Keratinocyte (primary cell): Measurements from ENCODE around the gene SMYD3. TPM values are rescaled to one million over a fixed set of nuclear protein-coding genes. Genes with fewer than 3 reads are reported as not detected.
A peak's percentile ranks its signal among the peaks of the same experiment; 100 is the strongest.

ENCODE experiments used
- DNase-seq: peaks from one replicate; pipeline ENCODE4 v3.0.0-alpha.2; 2011; ENCODE audit warnings: low read depth, missing footprints, low spot score
- FAIRE-seq: peaks from 2 replicates; lab custom pipeline; 2011; peaks lifted over from hg19 to GRCh38; lab: Jason Lieb, UNC
- H2AFZ ChIP-seq: 2 replicates; pipeline ENCODE4 v1.6.0; 2012; ENCODE audit warnings: low read length, control low read depth, inconsistent platforms; ENCODE audit not compliant: control insufficient read depth
- H3K27ac ChIP-seq: 2 replicates; pipeline ENCODE4 v1.5.1; 2011; ENCODE audit warnings: low read length; ENCODE audit not compliant: control insufficient read depth, insufficient read depth
- H3K27me3 ChIP-seq: 3 replicates; pipeline ENCODE4 v1.6.0; 2011; ENCODE audit warnings: low read length; ENCODE audit not compliant: control insufficient read depth, insufficient read depth; ENCODE audit errors: extremely low read depth
- H3K36me3 ChIP-seq, 2 experiments: 2 replicates in 1 of 2; 3 replicates in 1 of 2; pipeline ENCODE4 v1.5.1; 2011; ENCODE audit warnings: low read length in 2 of 2, mild to moderate bottlenecking in 1 of 2; ENCODE audit not compliant: control insufficient read depth in 2 of 2, insufficient read depth in 2 of 2; ENCODE audit errors: extremely low read depth in 1 of 2
- H3K4me1 ChIP-seq: 3 replicates; pipeline ENCODE4 v1.5.1; 2011; ENCODE audit warnings: low read length; ENCODE audit not compliant: control insufficient read depth, insufficient read depth; ENCODE audit errors: extremely low read depth
- H3K4me2 ChIP-seq: 3 replicates; pipeline ENCODE4 v1.6.0; 2011; ENCODE audit warnings: low read depth, low read length; ENCODE audit not compliant: control insufficient read depth, insufficient read depth; ENCODE audit errors: extremely low read depth
- H3K4me3 ChIP-seq, 3 experiments: fragments of 200-600 bp in 1 of 3; sonication (generic) in 1 of 3; 2 replicates in 2 of 3; 3 replicates in 1 of 3; pipeline ENCODE4 v1.5.1; 2011 to 2016; ENCODE audit warnings: low read length in 3 of 3, mild to moderate bottlenecking in 3 of 3, control low read depth in 2 of 3, inconsistent platforms in 1 of 3, low read depth in 1 of 3, mixed read lengths in 1 of 3, mixed run types in 1 of 3, moderate library complexity in 1 of 3; ENCODE audit not compliant: control insufficient read depth in 2 of 3, insufficient read depth in 2 of 3; ENCODE audit errors: extremely low read depth in 1 of 3
- H3K79me2 ChIP-seq: 2 replicates; pipeline ENCODE4 v1.6.0; 2012; ENCODE audit warnings: low read length; ENCODE audit not compliant: control insufficient read depth, insufficient read depth
- H3K9ac ChIP-seq: 3 replicates; pipeline ENCODE4 v1.6.0; 2011; ENCODE audit warnings: low read length; ENCODE audit not compliant: control insufficient read depth, insufficient read depth; ENCODE audit errors: extremely low read depth
- H3K9me1 ChIP-seq: 3 replicates; pipeline ENCODE4 v1.6.0; 2011; ENCODE audit warnings: low read length; ENCODE audit not compliant: control insufficient read depth, insufficient read depth; ENCODE audit errors: extremely low read depth
- H3K9me3 ChIP-seq: 2 replicates; pipeline ENCODE4 v1.5.1; 2012; ENCODE audit warnings: low read depth, low read length; ENCODE audit not compliant: control insufficient read depth
- H4K20me1 ChIP-seq: 3 replicates; pipeline ENCODE4 v1.6.0; 2011; ENCODE audit warnings: low read length; ENCODE audit not compliant: control insufficient read depth, insufficient read depth; ENCODE audit errors: extremely low read depth
- CTCF ChIP-seq, 3 experiments: IDR thresholded peaks in 1 of 3; conservative IDR thresholded peaks in 1 of 3; optimal IDR thresholded peaks in 1 of 3; 2 replicates in 2 of 3; 3 replicates in 1 of 3; pipeline versions ENCODE3 to v1.5.1; 2011; ENCODE audit warnings: low read length in 3 of 3, mild to moderate bottlenecking in 3 of 3, moderate library complexity in 2 of 3, control low read depth in 1 of 3, inconsistent platforms in 1 of 3; ENCODE audit not compliant: insufficient read depth in 2 of 3; ENCODE audit errors: extremely low read depth in 1 of 3
- EZH2 ChIP-seq: IDR thresholded peaks from one replicate; pipeline ENCODE4 v1.6.1; 2012; ENCODE audit warnings: inconsistent platforms, mild to moderate bottlenecking, low read length, moderate library complexity
- dilution Hi-C: fragments of 300-500 bp; cut with MboI; formaldehyde crosslinking; loops from one replicate; pipeline ENCODE4 v1.7.0; 2020; ENCODE audit warnings: low sequenced_read_pairs; ENCODE audit not compliant: extremely low pct_ligation_motif_present
- polyA plus RNA-seq, 5 experiments: library from polyadenylated mRNA; depleted of rRNA in 3 of 5; stranded (reverse) in 3 of 5; stranded (forward) in 1 of 5; unstranded in 1 of 5; fragments of >200 nt; gene quantifications; 1 replicate in 1 of 5; 2 replicates in 3 of 5; 3 replicates in 1 of 5; pipeline versions ENCODE4 v1.2.1 to v1.2.3, GENCODE V29; 2011 to 2012; ENCODE audit warnings: missing spikeins in 2 of 5, low read depth in 1 of 5, low replicate concordance in 1 of 5

The SMYD3 gene
- polyA plus RNA-seq, 1 donor (not counting 4 experiments of a cell fraction or from before 2014, with no cell fraction given), result 31.0 TPM

- no peaks in the 10 kb centered on the region for H4K20me1 ChIP-seq
- H3K79me2 ChIP-seq, result no peaks in the 10 kb centered on the region
- H3K9me3 ChIP-seq, result no peaks in the 10 kb centered on the region
- H3K27me3 ChIP-seq, result no peaks in the 10 kb centered on the region
- H3K9me1 ChIP-seq, result no peaks in the 10 kb centered on the region
- H2AFZ ChIP-seq, result no peak overlapping the region
- no peak overlapping the region for H3K9ac ChIP-seq
- FAIRE-seq (no peak), DNase-seq (no peak)
- no peak overlapping the region for H3K4me2 ChIP-seq
- H3K27ac ChIP-seq, result no peak overlapping the region
- dilution Hi-C loops, result no loop called here
- no peak overlapping the region for H3K4me3 ChIP-seq
- TF ChIP-seq EZH2, result no peak
- no peak for TF ChIP-seq CTCF (optimal IDR thresholded peaks at IDR 0.05 in 1 of 3, IDR thresholded peaks at IDR 0.05 in 1 of 3, conservative IDR thresholded peaks at IDR 0.05 in 1 of 3; ENCODE audit: extremely low read depth in 1 of 3, insufficient read depth in 2 of 3, low read length in 3 of 3)
- no peaks in the 10 kb centered on the region for H3K36me3 ChIP-seq
- no peaks in the 10 kb centered on the region for H3K4me1 ChIP-seq
Measured at GRCh38 chr1:246086191-246086590, 420.9 kb downstream of the SMYD3 start.

GRCh38 chr1:246083416-246083815 is 423.7 kb downstream of the SMYD3 start:
- Histone ChIP-seq H3K27ac (no peak overlapping the region), H3K9me1 (no peaks in the 10 kb centered on the region), H4K20me1 (no peaks in the 10 kb centered on the region), H3K4me1 (no peaks in the 10 kb centered on the region), H2AFZ (no peak overlapping the region), H3K4me2 (peak overlapping the region; percentile 1), H3K9me3 (no peaks in the 10 kb centered on the region), H3K36me3 (no peaks in the 10 kb centered on the region), H3K27me3 (no peaks in the 10 kb centered on the region), H3K4me3 (no peak overlapping the region), H3K9ac (no peak overlapping the region), H3K79me2 (no peaks in the 10 kb centered on the region)
- dilution Hi-C loops, result no loop called here
- TF ChIP-seq CTCF (optimal IDR thresholded peaks at IDR 0.05 in 1 of 3, IDR thresholded peaks at IDR 0.05 in 1 of 3, conservative IDR thresholded peaks at IDR 0.05 in 1 of 3; ENCODE audit: extremely low read depth in 1 of 3, insufficient read depth in 2 of 3, low read length in 3 of 3) (no peak), EZH2 (no peak)
- no peak for DNase-seq
- FAIRE-seq, result no peak
